Stimulated activated CD8-positive, alpha-beta memory T cell treated with anti-CD3 and anti-CD28 coated beads, Interleukin-12 subunit alpha, Interleukin-12 subunit beta, amount 100 ng/mL, for 1 hour (primary cell): ENCODE measurements around the gene CITED4.
A peak's percentile ranks its signal among the peaks of the same experiment; 100 is the strongest.

Experiments
- DNase-seq: peaks from one replicate; pipeline ENCODE4 v3.0.0-alpha.2; 2020; ENCODE audit warnings: low read depth

Gene CITED4

GRCh38 chr1:40834968-40835545 lies 27.1 kb downstream of the CITED4 start:
- no peak for DNase-seq

GRCh38 chr1:40833979-40834378 lies 28.2 kb downstream of the CITED4 start:
- no peak for DNase-seq

GRCh38 chr1:40831001-40831732 lies 31.0 kb downstream of the CITED4 start:
- DNase-seq: no peak

GRCh38 chr1:40830419-40830943 lies 31.7 kb downstream of the CITED4 start:
- DNase-seq: no peak

GRCh38 chr1:40829631-40830245 lies 32.4 kb downstream of the CITED4 start:
- no peak for DNase-seq

- DNase-seq: no peak
Observed at GRCh38 chr1:40825996-40826395, 36.2 kb downstream of the CITED4 start.

- DNase-seq: no peak
Observed at GRCh38 chr1:40825435-40825788, 36.8 kb downstream of the CITED4 start.

GRCh38 chr1:40824591-40825434 lies 37.4 kb downstream of the CITED4 start:
- DNase-seq: no peak

- DNase-seq: no peak
Observed at GRCh38 chr1:40823983-40824382, 38.2 kb downstream of the CITED4 start.

- no peak for DNase-seq
Observed at GRCh38 chr1:40823345-40823744, 38.8 kb downstream of the CITED4 start.

- DNase-seq: no peak
Observed at GRCh38 chr1:40822890-40823289, 39.3 kb downstream of the CITED4 start.

GRCh38 chr1:40820911-40821693 lies 41.1 kb downstream of the CITED4 start:
- DNase-seq: no peak

GRCh38 chr1:40820251-40820797 lies 41.8 kb downstream of the CITED4 start:
- DNase-seq: no peak

GRCh38 chr1:40819101-40819500 lies 43.1 kb downstream of the CITED4 start:
- no peak for DNase-seq

- DNase-seq: peak; percentile 68
Observed at GRCh38 chr1:40818264-40818961, 43.8 kb downstream of the CITED4 start.

GRCh38 chr1:40817791-40818263 lies 44.3 kb downstream of the CITED4 start:
- DNase-seq: no peak

GRCh38 chr1:40815420-40815819 lies 46.7 kb downstream of the CITED4 start:
- no peak for DNase-seq
